WERI-Rb-1 (cell line): ENCODE results near the gene VSIG10.
"Not testable (repeated sequence)": the region's sequence is repeated elsewhere in the genome, so short reads cannot be mapped to it uniquely, and the experiment has no call there.

Experiments used
- DNase-seq: peaks from one replicate; pipeline ENCODE4 v3.0.0-alpha.2; 2020
- H3K27ac ChIP-seq: fragments of 250-450 bp; sonication (Bioruptor Pico); 2 replicates; pipeline ENCODE4 v1.5.1; 2020; ENCODE audit warnings: mild to moderate bottlenecking, moderate library complexity
- H3K27me3 ChIP-seq: fragments of 250-450 bp; sonication (Bioruptor Pico); 2 replicates; pipeline ENCODE4 v1.5.1; 2021; ENCODE audit warnings: mild to moderate bottlenecking, low read depth, moderate library complexity; ENCODE audit not compliant: insufficient read depth, severe bottlenecking
- H3K36me3 ChIP-seq: fragments of 250-450 bp; sonication (Bioruptor Pico); 2 replicates; pipeline ENCODE4 v1.5.1; 2020; ENCODE audit warnings: mild to moderate bottlenecking, moderate library complexity
- H3K4me3 ChIP-seq: 2 replicates; pipeline ENCODE4 v1.5.1; 2011; ENCODE audit warnings: low read depth, mild to moderate bottlenecking, control low read depth, low read length
- H3K9me3 ChIP-seq: fragments of 250-450 bp; sonication (Bioruptor Pico); 2 replicates; pipeline ENCODE4 v1.5.1; 2021; ENCODE audit warnings: mild to moderate bottlenecking, moderate library complexity; ENCODE audit not compliant: severe bottlenecking
- CTCF ChIP-seq: IDR thresholded peaks from 2 replicates; pipeline ENCODE4 v1.5.1; 2011; ENCODE audit warnings: low read depth, mild to moderate bottlenecking, control low read depth, inconsistent platforms, low read length

VSIG10 gene

GRCh38 chr12:118023301-118023860 is 80.4 kb downstream of the VSIG10 start:
- Histone ChIP-seq H3K36me3 (peaks cover 90% of the 10 kb centered on the region), H3K4me3 (no peak overlapping the region), H3K9me3 (no peaks in the 10 kb centered on the region), H3K27ac (no peak overlapping the region), H3K27me3 (no peaks in the 10 kb centered on the region)
- no peak for TF ChIP-seq CTCF
- DNase-seq, result no peak

DNA sequence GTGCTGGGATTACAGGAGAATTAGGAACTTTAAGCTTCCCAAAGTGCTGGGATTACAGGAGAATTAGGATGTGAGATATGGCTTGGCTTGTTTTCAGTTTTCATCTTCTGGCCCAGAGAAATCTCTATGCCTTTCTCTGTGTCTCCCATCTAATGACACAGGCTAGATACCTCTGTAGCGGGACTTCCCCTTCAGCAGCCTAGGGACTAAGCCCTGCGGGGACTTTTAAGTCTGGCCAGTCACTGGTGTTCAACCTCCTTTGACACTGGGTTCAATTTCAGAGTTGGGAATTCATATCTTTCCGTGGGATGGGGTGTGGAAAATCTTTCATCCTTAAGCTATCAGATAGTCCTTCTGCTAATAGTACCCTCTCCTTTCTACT is 81.1 kb downstream of the VSIG10 start:
- no peak overlapping the region for H3K4me3 ChIP-seq

DNA sequence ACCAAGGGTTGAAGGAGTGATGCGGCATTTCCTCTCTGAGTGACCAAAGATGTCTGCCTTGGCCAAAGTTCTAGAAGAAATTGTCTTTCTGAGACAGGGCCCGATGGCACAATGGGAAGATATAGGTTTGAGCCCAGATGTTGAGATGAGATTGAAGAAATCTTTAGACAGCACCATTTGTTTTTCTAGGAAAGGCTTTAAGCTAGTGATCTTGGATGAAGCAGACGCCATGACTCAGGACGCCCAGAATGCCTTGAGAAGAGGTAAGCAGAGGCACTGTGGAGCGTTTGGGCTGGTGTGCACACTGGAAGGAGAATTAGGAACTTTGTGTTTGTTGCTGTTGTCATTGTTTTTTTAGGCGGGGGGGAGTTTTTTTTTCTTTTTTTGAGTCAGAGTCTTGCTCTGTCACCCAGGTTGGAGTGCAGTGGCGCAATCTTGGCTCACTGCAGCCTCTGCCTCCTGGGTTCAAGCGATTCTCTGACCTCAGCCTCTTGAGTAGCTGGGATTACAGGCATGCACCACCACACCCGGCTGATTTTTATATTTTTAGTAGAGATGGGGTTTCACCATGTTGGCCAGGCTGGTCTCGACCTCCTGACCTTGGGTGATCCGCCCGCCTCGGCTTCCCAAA is 81.6 kb downstream of the VSIG10 start:
- not testable (repeated sequence) for H3K9me3 ChIP-seq, H3K27me3 ChIP-seq, DNase-seq, H3K4me3 ChIP-seq, H3K27ac ChIP-seq
- peaks cover 90% of the 10 kb centered on the region for H3K36me3 ChIP-seq

More for the DNA sequence above, 81.1 kb downstream of the VSIG10 start:
- TF ChIP-seq CTCF, result no peak
- H3K36me3 ChIP-seq, result peaks cover 92% of the 10 kb centered on the region
- no peaks in the 10 kb centered on the region for H3K9me3 ChIP-seq
- no peak overlapping the region for H3K27ac ChIP-seq
- no peaks in the 10 kb centered on the region for H3K27me3 ChIP-seq
- DNase-seq, result no peak

DNA sequence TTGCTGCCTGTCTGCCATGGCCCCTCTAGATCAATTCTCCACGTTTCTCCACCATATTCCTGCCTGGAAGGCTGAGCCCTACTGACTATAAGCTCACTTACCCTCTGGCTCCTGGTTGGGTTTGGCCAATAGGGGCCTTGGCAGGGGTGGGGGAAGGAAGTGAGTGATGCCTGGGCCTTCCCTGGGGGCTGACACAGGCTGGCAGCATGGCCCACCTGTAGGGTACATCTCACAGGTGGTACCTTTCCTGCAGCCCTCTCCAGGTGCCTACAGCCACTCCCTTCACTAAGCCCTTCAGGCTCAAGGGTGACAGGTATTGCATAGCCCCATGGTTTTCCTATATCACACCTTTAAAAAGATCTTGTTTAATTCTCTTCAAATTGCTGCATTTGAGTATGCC is 83.8 kb downstream of the VSIG10 start:
- Histone ChIP-seq H3K4me3 (no peak overlapping the region), H3K9me3 (no peaks in the 10 kb centered on the region), H3K27ac (no peak overlapping the region), H3K36me3 (peaks cover 73% of the 10 kb centered on the region), H3K27me3 (no peaks in the 10 kb centered on the region)
- no peak for TF ChIP-seq CTCF
- no peak for DNase-seq

GRCh38 chr12:118017926-118018325 is 85.9 kb downstream of the VSIG10 start:
- Histone ChIP-seq H3K4me3 (no peak overlapping the region), H3K36me3 (peaks cover 57% of the 10 kb centered on the region)
- no peak for DNase-seq

More at GRCh38 chr12:118017926-118018325, 85.9 kb downstream of the VSIG10 start:
- H3K27me3 ChIP-seq, result no peaks in the 10 kb centered on the region
- H3K9me3 ChIP-seq, result no peaks in the 10 kb centered on the region
- H3K27ac ChIP-seq, result no peak overlapping the region
- no peak for TF ChIP-seq CTCF
